ENCODE data around the gene TMBIM4.

The TMBIM4 gene

GRCh38 chr12:66137937-66138336 lies 31.9 kb downstream of the TMBIM4 start:
- DNase-seq = no peak

GRCh38 chr12:66132408-66132807 lies 37.4 kb downstream of the TMBIM4 start:
- DNase-seq = no peak

- DNase-seq = no peak
These were observed 38.6 kb downstream of the TMBIM4 start for GRCh38 chr12:66131067-66131688.

DNA sequence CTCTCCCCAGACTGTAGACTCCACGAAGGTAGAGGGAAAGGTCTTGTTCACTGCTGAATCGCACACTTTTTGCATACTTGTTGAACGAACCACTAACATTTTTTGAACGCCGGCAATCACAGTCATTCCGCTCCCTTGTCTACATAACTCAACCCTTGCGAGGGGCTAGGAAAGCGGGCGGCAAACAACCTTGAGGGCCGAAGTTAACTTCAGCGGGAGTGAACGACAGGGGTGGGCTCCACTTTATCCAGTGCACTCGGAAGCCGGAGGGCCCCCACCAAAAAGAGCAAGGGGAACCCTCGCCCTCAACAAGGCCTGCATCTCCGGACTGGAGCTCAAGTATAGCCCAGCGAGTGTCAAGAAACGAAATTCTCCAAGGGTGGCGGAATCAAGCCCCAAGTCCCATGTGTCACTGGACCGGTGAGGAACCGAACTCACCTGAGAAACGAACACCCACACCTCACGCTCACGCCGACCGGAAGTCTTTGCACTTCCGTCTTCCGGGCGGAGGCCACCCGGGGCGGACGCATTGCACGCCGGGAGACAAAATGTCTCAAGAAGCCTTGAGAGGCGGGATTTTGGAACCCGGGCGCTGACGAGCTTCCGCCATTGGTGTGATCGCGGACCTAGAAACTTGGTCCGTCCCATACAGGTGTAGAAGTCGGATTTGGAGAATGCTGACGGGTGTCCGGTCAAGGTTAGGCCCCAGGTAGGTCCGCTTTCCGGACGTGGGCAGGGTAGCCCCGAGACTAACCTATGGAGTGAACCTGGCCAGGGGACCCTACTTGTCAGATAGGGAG lies 39.3 kb downstream of the TMBIM4 start, which contains the start of gene LLPH:
Gene LLPH (minus strand): TSS at position 484 of the 800 bp plus-strand sequence. CDS start 1,644 bp downstream, outside the sequence.
- DNase-seq = peak; percentile 85 to 92

- DNase-seq = no peak
These were observed 39.9 kb downstream of the TMBIM4 start for GRCh38 chr12:66129934-66130266.

DNA sequence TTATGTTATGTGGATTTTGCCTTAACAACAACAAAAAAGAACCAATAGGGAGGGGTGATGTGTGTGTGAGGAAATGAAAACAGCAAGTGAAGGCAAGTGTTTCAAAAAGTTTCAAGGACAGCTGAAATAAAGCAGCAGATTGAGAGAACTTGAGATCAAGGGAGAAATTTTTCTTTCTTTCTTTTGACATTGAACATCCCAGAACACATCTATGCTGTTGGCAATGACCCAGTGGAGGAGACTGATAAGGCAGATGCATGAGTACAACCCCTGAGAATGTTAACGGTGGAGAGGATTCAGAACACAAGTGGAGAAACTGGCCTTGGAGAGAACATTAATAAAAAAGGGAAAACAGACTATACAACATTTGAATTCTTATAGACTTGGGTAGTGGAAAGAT lies 42.1 kb downstream of the TMBIM4 start:
- DNase-seq = no peak

- DNase-seq = no peak
These were observed 49.3 kb downstream of the TMBIM4 start for GRCh38 chr12:66120477-66120876.

GRCh38 chr12:66119870-66120241 lies 49.9 kb downstream of the TMBIM4 start:
- no peak for DNase-seq

GRCh38 chr12:66119229-66119869 lies 50.4 kb downstream of the TMBIM4 start:
- no peak for DNase-seq

DNA sequence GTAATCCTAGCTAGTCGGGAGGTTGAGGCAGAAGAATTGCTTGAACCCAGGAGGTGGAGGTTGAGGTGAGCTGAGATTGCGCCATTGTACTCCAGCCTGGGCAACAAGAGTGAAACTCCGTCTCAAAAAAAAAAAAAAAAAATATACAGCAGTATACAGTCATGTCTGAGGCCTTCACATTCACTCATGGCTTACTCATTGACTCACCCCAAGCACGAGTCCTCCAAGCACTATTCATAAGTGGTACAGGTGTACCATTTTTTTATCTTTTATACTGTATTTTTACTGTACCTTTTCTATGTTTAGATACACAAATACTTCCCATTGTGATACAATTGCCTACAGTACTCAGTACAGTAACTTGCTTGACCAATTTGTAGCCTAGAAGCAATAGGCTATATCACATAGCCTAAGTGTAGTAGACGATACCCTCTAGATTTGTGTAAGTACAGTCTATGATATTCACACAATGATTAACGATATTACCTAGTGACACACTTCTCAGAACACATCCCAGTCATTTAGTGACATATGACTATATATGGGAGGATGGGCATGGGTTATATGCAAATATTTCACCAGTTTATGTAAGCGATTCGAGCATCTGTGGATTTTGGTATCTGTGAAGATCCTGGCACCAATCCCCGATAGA lies 51.4 kb downstream of the TMBIM4 start:
- DNase-seq = no peak

- no peak for DNase-seq
These were observed 52.6 kb downstream of the TMBIM4 start for GRCh38 chr12:66117242-66117641.

DNA sequence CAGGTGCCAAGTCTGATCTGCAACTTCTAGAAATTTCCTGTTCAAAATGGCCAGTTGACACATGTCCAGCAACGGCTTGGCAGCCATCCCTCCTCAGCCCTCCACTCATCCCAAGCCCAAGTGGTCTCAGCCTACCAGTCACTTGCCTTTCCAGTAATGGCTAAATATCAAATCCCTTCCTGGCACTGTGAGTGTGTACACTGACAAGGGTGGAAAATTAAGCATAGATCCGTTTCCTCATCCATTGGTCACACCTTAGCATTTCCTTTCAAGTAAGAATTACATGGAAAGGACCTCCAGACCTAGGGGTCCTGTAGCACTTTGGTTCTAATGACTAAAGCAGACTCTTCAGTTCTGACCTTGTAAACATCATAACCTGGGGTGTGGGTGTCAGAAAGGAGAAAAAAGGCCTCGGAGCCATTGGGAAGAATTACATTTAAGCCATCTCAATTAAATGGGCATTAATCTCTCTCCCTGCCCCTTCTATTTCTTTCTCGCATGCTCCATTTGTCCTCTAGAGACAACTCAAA lies 54.7 kb downstream of the TMBIM4 start:
- DNase-seq = no peak

GRCh38 chr12:66113471-66113870 lies 56.3 kb downstream of the TMBIM4 start:
- DNase-seq = no peak

DNA sequence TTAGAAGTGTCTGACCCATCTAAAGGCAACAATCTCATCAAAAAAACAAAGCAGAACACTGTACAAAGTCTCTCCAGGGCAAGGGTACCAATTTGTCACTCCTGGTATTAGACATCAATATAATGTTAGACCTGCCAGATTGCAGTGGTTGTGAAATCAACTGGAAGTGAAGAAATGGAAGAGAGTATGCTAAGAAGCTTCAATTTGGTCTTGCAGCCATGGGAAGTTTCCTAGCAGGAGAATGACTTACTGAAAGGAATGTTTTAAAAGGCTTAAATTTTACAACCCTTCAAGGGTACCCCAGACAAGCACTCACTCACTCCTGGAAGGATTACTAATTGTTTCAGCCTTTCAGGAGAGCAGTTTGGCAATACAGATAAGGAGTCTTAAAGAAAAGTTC lies 58.2 kb downstream of the TMBIM4 start:
- no peak for DNase-seq

DNA sequence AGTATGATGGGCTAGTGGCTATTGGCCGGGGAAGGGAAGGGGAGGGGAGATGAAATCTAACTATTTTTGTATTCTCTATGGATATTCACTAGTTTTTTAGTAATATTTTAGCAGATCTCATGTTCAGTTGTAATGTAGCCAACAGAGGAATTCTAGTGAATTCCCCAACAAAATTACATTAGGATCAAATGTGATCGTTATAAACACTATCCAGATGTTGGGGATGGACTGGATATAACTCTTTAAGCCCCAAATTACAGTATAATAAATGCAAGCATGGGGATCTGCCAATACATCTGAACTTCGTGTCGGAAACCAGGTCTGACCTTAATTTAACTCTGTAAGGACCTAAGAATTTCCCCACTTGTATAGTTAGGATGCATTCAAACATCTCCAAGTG lies 60.7 kb downstream of the TMBIM4 start:
- no peak for DNase-seq

- no peak for DNase-seq
These were observed 61.4 kb downstream of the TMBIM4 start for GRCh38 chr12:66108386-66108785.

- peak in 1 of 2 experiments; percentile 5 for DNase-seq
These were observed 62.3 kb downstream of the TMBIM4 start for GRCh38 chr12:66107451-66107915.

GRCh38 chr12:66103016-66103913 lies 66.5 kb downstream of the TMBIM4 start:
- no peak for DNase-seq

DNA sequence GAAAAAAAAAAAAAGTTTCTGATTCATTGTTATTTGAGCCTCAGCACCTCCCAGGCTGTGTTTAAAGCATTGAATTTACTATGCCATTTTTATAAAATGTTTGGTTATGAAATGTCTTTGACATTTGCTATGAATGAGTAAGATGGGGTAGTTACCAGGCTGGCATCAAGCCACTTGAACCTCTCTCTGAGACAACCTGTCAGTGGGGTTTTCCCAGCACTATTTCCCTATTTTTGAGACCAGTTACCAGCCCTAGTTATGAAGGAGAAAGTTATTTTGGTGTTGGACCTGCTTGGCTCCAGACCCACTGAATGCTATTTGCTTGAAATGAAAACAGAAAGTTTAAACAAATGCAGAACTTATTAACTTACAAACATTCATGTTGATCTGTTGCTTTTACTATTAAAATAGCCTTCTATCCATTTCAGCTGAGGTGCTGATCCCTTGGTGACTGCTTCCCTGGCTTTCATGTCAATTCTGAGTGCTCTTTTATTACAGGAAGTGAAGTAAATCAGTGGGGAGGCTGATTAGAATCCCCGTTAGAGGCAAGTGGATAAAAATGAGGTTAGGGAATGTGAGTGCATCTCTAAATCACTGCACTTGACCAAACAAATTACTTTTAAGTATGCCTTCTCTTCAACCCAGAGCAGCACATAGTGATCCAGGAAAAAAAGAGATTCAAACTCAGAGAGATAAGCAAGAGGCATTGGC lies 77.1 kb downstream of the TMBIM4 start:
- no peak for DNase-seq

GRCh38 chr12:66090157-66090556 lies 79.6 kb downstream of the TMBIM4 start:
- DNase-seq = no peak

DNA sequence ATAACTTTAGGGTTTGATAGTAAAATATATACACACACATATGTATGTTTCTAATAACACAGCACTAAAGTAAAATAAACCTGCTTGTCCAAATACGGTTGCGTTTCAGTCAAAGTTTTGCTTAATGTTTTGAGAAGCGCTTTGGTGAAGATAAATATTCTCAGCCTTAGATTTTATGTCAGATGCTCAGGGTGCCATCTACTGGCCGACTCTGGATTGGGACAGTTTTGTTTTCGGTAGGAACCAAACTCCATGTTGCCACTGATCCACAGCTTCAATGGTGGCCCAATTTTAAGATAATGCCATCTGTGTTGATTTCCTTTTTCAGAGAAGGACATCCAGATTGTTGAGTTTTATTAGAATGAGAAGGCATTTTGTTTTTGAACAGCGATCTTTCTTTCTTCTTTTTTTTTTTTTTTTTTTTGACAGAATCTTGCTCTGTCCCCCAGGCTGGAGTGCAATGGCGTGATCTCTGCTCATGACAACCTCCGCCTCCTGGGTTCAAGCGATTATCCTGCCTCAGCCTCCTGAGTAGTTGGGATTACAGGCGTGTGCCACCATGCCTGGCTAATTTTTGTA lies 82.3 kb downstream of the TMBIM4 start:
- peak; percentile 9 to 42 for DNase-seq

Measured in stimulated activated CD4-positive, alpha-beta T cell treated with anti-CD3 and anti-CD28 coated beads, Interleukin-4, amount 100 ng/mL, for 4 hours (primary cell).